HepG2 (cell line): Measurements from ENCODE around the gene HSPA1L. TPM values are rescaled to one million over a fixed set of nuclear protein-coding genes. Genes with fewer than 3 reads are reported as not detected.

Experiments used
- BATF2 ChIP-seq: sonication (generic); formaldehyde crosslinking; IDR thresholded peaks from 2 replicates; pipeline ENCODE4 v1.8.0; 2022; ENCODE audit warnings: mild to moderate bottlenecking, missing genetic modification reagents, moderate library complexity
- BCL3 ChIP-seq: sonication (generic); formaldehyde crosslinking; IDR thresholded peaks from 2 replicates; pipeline ENCODE4 v1.5.1; 2020; ENCODE audit warnings: mild to moderate bottlenecking, missing genetic modification reagents, moderate library complexity
- CENPBD1 ChIP-seq: sonication (generic); formaldehyde crosslinking; IDR thresholded peaks from 2 replicates; pipeline ENCODE4 v1.8.0; 2022; ENCODE audit warnings: missing genetic modification reagents, low read depth, mild to moderate bottlenecking, borderline replicate concordance
- CREB1 ChIP-seq, 2 experiments: fragments of 450-650 bp in 1 of 2; IDR thresholded peaks; 2 replicates each; pipeline ENCODE4 v1.6.1; 2016 to 2017; ENCODE audit warnings: control low read depth in 1 of 2, mild to moderate bottlenecking in 1 of 2, missing compliant biosample characterization in 1 of 2, missing genetic modification characterization in 1 of 2
- E2F1 ChIP-seq: sonication (generic); formaldehyde crosslinking; IDR thresholded peaks from 2 replicates; pipeline ENCODE4 v1.5.0; 2020; ENCODE audit warnings: missing genetic modification reagents
- MAFK ChIP-seq, 2 experiments: IDR thresholded peaks in 1 of 2; conservative IDR thresholded peaks in 1 of 2; 2 replicates each; pipeline ENCODE4 v1.6.1; 2011; ENCODE audit warnings: improper control_type of control experiment in 2 of 2, low read length in 2 of 2
- NFE2L1 ChIP-seq: sonication (generic); formaldehyde crosslinking; IDR thresholded peaks from 2 replicates; pipeline ENCODE4 v1.4.0; 2020; ENCODE audit warnings: missing genetic modification reagents, mild to moderate bottlenecking, borderline replicate concordance
- NFKB2 ChIP-seq: sonication (generic); formaldehyde crosslinking; IDR thresholded peaks from 2 replicates; pipeline ENCODE4 v1.4.0; 2020; ENCODE audit warnings: missing genetic modification reagents, borderline replicate concordance
- SAFB2 ChIP-seq: sonication (generic); formaldehyde crosslinking; IDR thresholded peaks from 2 replicates; pipeline ENCODE4 v1.5.1; 2020; ENCODE audit warnings: missing genetic modification reagents, low read depth, mild to moderate bottlenecking, borderline replicate concordance
- TERF1 ChIP-seq: sonication (generic); formaldehyde crosslinking; IDR thresholded peaks from 2 replicates; pipeline ENCODE4 v1.8.0; 2022; ENCODE audit warnings: mild to moderate bottlenecking, missing genetic modification reagents, moderate library complexity
- ZBTB26 ChIP-seq: IDR thresholded peaks from 2 replicates; pipeline ENCODE4 v1.6.1; 2016; ENCODE audit warnings: missing compliant biosample characterization, missing genetic modification reagents, borderline replicate concordance
- ZNF337 ChIP-seq: sonication (generic); formaldehyde crosslinking; IDR thresholded peaks from 2 replicates; pipeline ENCODE4 v1.5.1; 2020; ENCODE audit warnings: missing genetic modification reagents, low read depth, mild to moderate bottlenecking, borderline replicate concordance
- ZNF567 ChIP-seq: sonication (generic); formaldehyde crosslinking; IDR thresholded peaks from 2 replicates; pipeline ENCODE4 v1.8.1; 2023; ENCODE audit warnings: mild to moderate bottlenecking, missing genetic modification reagents, borderline replicate concordance
- ZNF709 ChIP-seq: sonication (generic); formaldehyde crosslinking; IDR thresholded peaks from 2 replicates; pipeline ENCODE4 v1.5.0; 2020; ENCODE audit warnings: mild to moderate bottlenecking, missing genetic modification reagents
- ZSCAN29 ChIP-seq: sonication (generic); formaldehyde crosslinking; conservative IDR thresholded peaks from 2 replicates; pipeline ENCODE4 v1.4.0; 2020; ENCODE audit warnings: mild to moderate bottlenecking, missing genetic modification reagents
- ZSCAN31 ChIP-seq: sonication (generic); formaldehyde crosslinking; IDR thresholded peaks from 2 replicates; pipeline ENCODE4 v1.5.0; 2020; ENCODE audit warnings: low read depth, mild to moderate bottlenecking, missing genetic modification reagents
- polyA plus RNA-seq, 8 experiments: library from polyadenylated mRNA; depleted of rRNA in 3 of 8; stranded (reverse) in 7 of 8; unstranded in 1 of 8; fragments of >200 nt; fragmentation: Illumina TruSeq in 4 of 8; extraction: Trizol in 4 of 8; gene quantifications; 2 replicates each; pipeline versions ENCODE4 v1.2.1 to v1.2.3, GENCODE V29; 2011 to 2016; ENCODE audit warnings: low read depth in 4 of 8, missing spikeins in 1 of 8, mixed read lengths in 1 of 8; ENCODE audit not compliant: insufficient read depth in 1 of 8
- total RNA-seq, 5 experiments: library from RNA; depleted of rRNA; stranded (reverse); fragments of >200 nt; fragmentation: Illumina TruSeq; extraction: Trizol; gene quantifications; 2 replicates each; pipeline ENCODE4 v1.2.3, GENCODE V29; 2016; ENCODE audit warnings: low read depth in 1 of 5

Gene HSPA1L
- total and polyA plus RNA-seq, 2 of the 13 experiments (the other 11 are each of a cell fraction or from before 2014, with no cell fraction given): 0.55 to 1.0 TPM

GRCh38 chr6:31765910-31766794, 48.9 kb downstream of the HSPA1L start (continued):
- TF ChIP-seq BCL3 (peak; percentile 98), ZSCAN29 (no peak), BATF2 (0 out of 2 replicates have a peak, but pooled peaks have one; percentile 33), ZNF567 (CRISPR knock-in tag) (0 out of 2 replicates have a peak, but pooled peaks have one; percentile 79), NFKB2 (CRISPR knock-in tag) (peak; percentile 84; the same call in 1 of the 2 replicates), ZNF709 (CRISPR knock-in tag) (peak; percentile 27; the same call in 1 of the 2 replicates), ZNF337 (peak; percentile 96; the same call in 1 of the 2 replicates), E2F1 (CRISPR knock-in tag) (no peak), TERF1 (no peak), ZSCAN31 (CRISPR knock-in tag) (peak; percentile 82), NFE2L1 (CRISPR knock-in tag) (no peak), ZBTB26 (peak; percentile 34), CENPBD1 (CRISPR knock-in tag) (no peak), CREB1 (IDR thresholded peaks at IDR 0.05) (peak; percentile 33; the same call in 1 of the 2 replicates), CREB1 (CRISPR knock-in tag; IDR thresholded peaks at IDR 0.05) (no peak), MAFK (conservative IDR thresholded peaks at IDR 0.05 in 1 of 2, IDR thresholded peaks at IDR 0.05 in 1 of 2; ENCODE audit: low read length in 2 of 2) (no peak), SAFB2 (CRISPR knock-in tag) (no peak)
